Measurements from ENCODE around the gene HSD17B2. TPM values are rescaled to one million over a fixed set of nuclear protein-coding genes. Genes with fewer than 3 reads are reported as not detected.

HSD17B2 gene
- total and polyA plus RNA-seq, 2 donors (not counting 1 experiment from before 2014, with no cell fraction given), result 0.33 to 1.6 TPM

GRCh38 chr16:82045465-82045864 is 10.4 kb downstream of the HSD17B2 start:
- H3K27ac ChIP-seq (ENCODE audit: insufficient read depth, low read length), result no peak overlapping the region
- H3K9ac ChIP-seq (ENCODE audit: insufficient read depth, low read length), result no peak overlapping the region
- no peaks in the 10 kb centered on the region for H3K9me3 ChIP-seq (ENCODE audit: control insufficient read depth, insufficient read depth, low read depth, low read length)
- DNase-seq (ENCODE audit: low read depth in 2 of 2), result peak in 1 of 2 donors; percentile 31
- no peak overlapping the region for H3K4me3 ChIP-seq (replicated peaks in 1 of 4; ENCODE audit: control extremely low read depth in 1 of 4, insufficient read depth in 1 of 4, low read depth in 3 of 4, low read length in 4 of 4)
- H4K20me1 ChIP-seq (ENCODE audit: control insufficient read depth, extremely low read depth, insufficient read depth, low read length), result no peaks in the 10 kb centered on the region
- no peaks in the 10 kb centered on the region for H3K79me2 ChIP-seq (ENCODE audit: control insufficient read depth, insufficient read depth, low read length)
- H3K4me2 ChIP-seq (ENCODE audit: extremely low read depth, insufficient read depth, low read length), result no peak overlapping the region
- H2AFZ ChIP-seq (ENCODE audit: low read length), result no peak overlapping the region
- peaks cover 11% of the 10 kb centered on the region for H3K4me1 ChIP-seq (ENCODE audit: control insufficient read depth, extremely low read depth, insufficient read depth, low read length)
- no peaks in the 10 kb centered on the region for H3K36me3 ChIP-seq (ENCODE audit: control insufficient read depth, insufficient read depth, low read length)
- H3K27me3 ChIP-seq (ENCODE audit: control insufficient read depth, insufficient read depth, low read length), result no peaks in the 10 kb centered on the region
- TF ChIP-seq EZH2 (IDR thresholded peaks at IDR 0.05; ENCODE audit: low read length, missing control alignments), result no peak
- no peak for TF ChIP-seq CTCF (conservative IDR thresholded peaks at IDR 0.05 in 1 of 2, IDR thresholded peaks at IDR 0.05 in 1 of 2; ENCODE audit: low read depth in 1 of 2, low read length in 2 of 2)

- H3K4me2 ChIP-seq (ENCODE audit: extremely low read depth, insufficient read depth, low read length), result no peak overlapping the region
- H3K27ac ChIP-seq (ENCODE audit: insufficient read depth, low read length), result no peak overlapping the region
- no peak overlapping the region for H3K4me3 ChIP-seq (replicated peaks in 1 of 4; ENCODE audit: control extremely low read depth in 1 of 4, insufficient read depth in 1 of 4, low read depth in 3 of 4, low read length in 4 of 4)
- H3K4me1 ChIP-seq (ENCODE audit: control insufficient read depth, extremely low read depth, insufficient read depth, low read length), result peaks cover 11% of the 10 kb centered on the region
- no peaks in the 10 kb centered on the region for H3K27me3 ChIP-seq (ENCODE audit: control insufficient read depth, insufficient read depth, low read length)
- no peak overlapping the region for H3K9ac ChIP-seq (ENCODE audit: insufficient read depth, low read length)
- H2AFZ ChIP-seq (ENCODE audit: low read length), result no peak overlapping the region
- no peaks in the 10 kb centered on the region for H4K20me1 ChIP-seq (ENCODE audit: control insufficient read depth, extremely low read depth, insufficient read depth, low read length)
- no peaks in the 10 kb centered on the region for H3K9me3 ChIP-seq (ENCODE audit: control insufficient read depth, insufficient read depth, low read depth, low read length)
- DNase-seq (ENCODE audit: low read depth in 2 of 2), result no peak
- TF ChIP-seq EZH2 (IDR thresholded peaks at IDR 0.05; ENCODE audit: low read length, missing control alignments) (no peak), CTCF (conservative IDR thresholded peaks at IDR 0.05 in 1 of 2, IDR thresholded peaks at IDR 0.05 in 1 of 2; ENCODE audit: low read depth in 1 of 2, low read length in 2 of 2) (no peak)
- H3K36me3 ChIP-seq (ENCODE audit: control insufficient read depth, insufficient read depth, low read length), result no peaks in the 10 kb centered on the region
- H3K79me2 ChIP-seq (ENCODE audit: control insufficient read depth, insufficient read depth, low read length), result no peaks in the 10 kb centered on the region
Observed at GRCh38 chr16:82046541-82046940, 11.5 kb downstream of the HSD17B2 start.

GRCh38 chr16:82046941-82047340 is 11.9 kb downstream of the HSD17B2 start:
- Histone ChIP-seq H3K9ac (ENCODE audit: insufficient read depth, low read length) (no peak overlapping the region), H3K36me3 (ENCODE audit: control insufficient read depth, insufficient read depth, low read length) (no peaks in the 10 kb centered on the region), H3K4me3 (replicated peaks in 1 of 4; ENCODE audit: control extremely low read depth in 1 of 4, insufficient read depth in 1 of 4, low read depth in 3 of 4, low read length in 4 of 4) (no peak overlapping the region), H3K9me3 (ENCODE audit: control insufficient read depth, insufficient read depth, low read depth, low read length) (no peaks in the 10 kb centered on the region), H4K20me1 (ENCODE audit: control insufficient read depth, extremely low read depth, insufficient read depth, low read length) (no peaks in the 10 kb centered on the region), H3K4me2 (ENCODE audit: extremely low read depth, insufficient read depth, low read length) (no peak overlapping the region), H2AFZ (ENCODE audit: low read length) (no peak overlapping the region), H3K4me1 (ENCODE audit: control insufficient read depth, extremely low read depth, insufficient read depth, low read length) (peaks cover 11% of the 10 kb centered on the region), H3K27me3 (ENCODE audit: control insufficient read depth, insufficient read depth, low read length) (peaks cover 2% of the 10 kb centered on the region), H3K79me2 (ENCODE audit: control insufficient read depth, insufficient read depth, low read length) (no peaks in the 10 kb centered on the region), H3K27ac (ENCODE audit: insufficient read depth, low read length) (no peak overlapping the region)
- DNase-seq (ENCODE audit: low read depth in 2 of 2), result no peak
- no peak for TF ChIP-seq CTCF (conservative IDR thresholded peaks at IDR 0.05 in 1 of 2, IDR thresholded peaks at IDR 0.05 in 1 of 2; ENCODE audit: low read depth in 1 of 2, low read length in 2 of 2)
- no peak for TF ChIP-seq EZH2 (IDR thresholded peaks at IDR 0.05; ENCODE audit: low read length, missing control alignments)
